Left forelimb (tissue), 1 donor: ENCODE results near the gene TRIM8.

Experiments
- DNase-seq: peaks from one replicate; pipeline ENCODE4 v3.0.0-alpha.2; 2018; ENCODE audit warnings: low spot score

Gene TRIM8

DNA sequence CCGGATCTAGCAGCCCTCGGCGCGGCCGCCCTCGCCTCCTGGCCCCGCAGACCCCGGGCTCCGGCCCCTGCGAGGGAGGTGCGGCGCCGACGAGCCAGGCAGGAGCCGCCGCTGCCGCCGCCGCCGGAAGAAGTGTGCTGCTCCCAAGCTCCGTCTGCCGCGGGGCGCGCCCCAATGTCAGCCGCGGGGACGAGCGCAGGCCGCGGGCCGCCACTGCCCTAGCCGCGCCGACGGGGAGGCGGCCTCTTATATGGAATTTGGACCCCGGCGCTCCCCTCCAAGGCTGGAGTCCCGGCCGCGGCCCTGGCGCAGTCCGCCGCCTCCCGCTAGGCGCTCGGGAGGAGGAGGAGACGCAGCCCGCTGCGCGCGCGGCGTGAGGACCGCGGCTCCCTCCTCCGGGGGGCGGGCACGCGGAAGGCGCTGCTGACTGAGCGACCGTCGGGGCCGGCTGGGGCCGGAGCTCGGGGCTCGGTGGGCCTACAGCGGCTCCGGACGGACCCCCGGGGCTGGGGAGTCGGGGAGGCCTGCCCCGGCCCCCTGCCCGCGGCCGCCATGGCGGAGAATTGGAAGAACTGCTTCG is at the start of gene TRIM8:
TRIM8 (plus strand) TSS at position 414 of the 580 bp plus-strand sequence; CDS start at position 553, 139 bp downstream.
- peak; percentile 81 for DNase-seq

- no peak for DNase-seq
These were observed 49.0 kb upstream of the TRIM8 start for GRCh38 chr10:102595293-102595692.

- no peak for DNase-seq
These were observed 48.4 kb upstream of the TRIM8 start for GRCh38 chr10:102595897-102596296.

DNA sequence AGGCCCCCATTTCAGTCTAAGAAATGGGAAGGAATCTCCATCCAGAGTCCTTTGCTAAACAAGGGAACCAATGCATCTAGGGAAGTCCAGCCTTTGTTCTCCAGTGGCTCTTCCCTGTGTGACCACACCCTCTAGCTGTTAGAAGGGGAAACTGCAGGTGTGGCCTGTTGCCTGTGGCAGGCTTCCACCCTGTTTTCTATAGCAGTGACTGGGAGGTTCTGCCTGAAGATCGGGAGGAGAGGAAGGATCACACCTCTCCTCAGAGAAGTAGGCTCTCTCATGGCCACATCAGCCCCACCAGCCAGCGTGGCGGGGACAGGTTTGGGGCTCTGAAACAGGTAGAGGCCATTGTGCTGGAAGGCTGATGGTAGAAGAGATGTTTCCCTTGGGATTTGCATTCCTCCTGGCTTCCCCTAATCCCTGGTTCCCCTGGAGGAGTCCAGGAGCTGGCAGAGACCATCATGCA is 47.7 kb upstream of the TRIM8 start:
- no peak for DNase-seq

GRCh38 chr10:102597131-102597991 is 46.9 kb upstream of the TRIM8 start:
- no peak for DNase-seq

DNA sequence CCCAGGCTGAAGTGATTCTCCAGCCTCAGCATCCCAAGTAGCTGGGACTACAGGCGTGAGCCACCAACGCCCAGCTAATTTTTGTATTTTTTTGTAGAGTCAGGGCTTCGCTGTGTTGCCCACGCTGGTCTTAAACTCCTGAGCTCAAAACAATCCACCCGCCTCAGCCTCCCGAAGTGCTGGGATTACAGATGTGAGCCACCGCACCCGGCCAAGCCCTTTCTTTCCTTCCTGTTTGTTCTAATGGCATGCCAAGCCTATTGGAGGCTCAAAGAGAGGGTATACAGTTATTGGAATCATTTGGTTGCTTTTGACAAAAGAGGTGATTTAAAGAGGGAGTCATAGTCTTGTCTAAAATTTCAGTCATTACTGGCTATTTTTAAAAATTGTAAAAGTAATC is 46.0 kb upstream of the TRIM8 start:
- DNase-seq: no peak

DNA sequence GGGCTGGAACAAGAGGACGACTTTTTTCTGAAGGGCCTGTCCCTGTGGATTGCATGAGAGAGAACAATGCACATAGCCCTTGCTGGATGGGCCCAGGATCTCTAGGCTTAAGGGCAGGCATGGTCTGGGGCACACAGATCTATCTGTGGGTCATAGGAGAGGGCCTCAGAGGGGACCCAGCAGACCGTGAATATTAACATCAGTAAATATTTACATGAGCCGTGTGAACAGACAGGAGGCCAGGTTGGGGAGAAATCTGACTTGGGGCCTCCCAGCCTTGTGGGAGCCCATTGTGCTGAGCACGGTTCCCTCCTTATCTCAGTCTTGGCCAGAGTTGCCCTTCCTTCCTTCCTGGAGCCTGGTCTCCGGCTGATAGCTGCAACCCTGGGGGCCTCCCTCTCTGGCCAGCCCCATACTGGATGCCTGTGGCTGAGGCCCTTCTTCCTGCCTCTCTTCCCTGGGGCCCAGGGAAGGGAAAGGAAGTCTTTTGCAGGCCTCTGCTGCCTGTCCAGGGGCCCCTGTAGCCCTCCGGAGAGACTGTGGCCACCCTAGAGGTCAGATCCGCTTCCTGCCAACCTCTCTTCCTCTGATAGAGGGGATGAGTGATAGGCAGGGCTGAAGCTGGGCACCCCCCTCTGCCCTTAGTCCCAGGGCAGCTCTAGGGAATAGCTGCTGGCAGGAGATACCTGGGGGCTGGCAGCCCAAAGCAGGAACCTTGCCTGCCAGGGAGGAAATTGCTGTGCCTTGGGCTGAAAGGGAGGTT is 44.5 kb upstream of the TRIM8 start:
- no peak for DNase-seq

GRCh38 chr10:102600816-102601215 is 43.5 kb upstream of the TRIM8 start:
- DNase-seq: no peak

- no peak for DNase-seq
These were observed 42.6 kb upstream of the TRIM8 start for GRCh38 chr10:102601639-102602038.

DNA sequence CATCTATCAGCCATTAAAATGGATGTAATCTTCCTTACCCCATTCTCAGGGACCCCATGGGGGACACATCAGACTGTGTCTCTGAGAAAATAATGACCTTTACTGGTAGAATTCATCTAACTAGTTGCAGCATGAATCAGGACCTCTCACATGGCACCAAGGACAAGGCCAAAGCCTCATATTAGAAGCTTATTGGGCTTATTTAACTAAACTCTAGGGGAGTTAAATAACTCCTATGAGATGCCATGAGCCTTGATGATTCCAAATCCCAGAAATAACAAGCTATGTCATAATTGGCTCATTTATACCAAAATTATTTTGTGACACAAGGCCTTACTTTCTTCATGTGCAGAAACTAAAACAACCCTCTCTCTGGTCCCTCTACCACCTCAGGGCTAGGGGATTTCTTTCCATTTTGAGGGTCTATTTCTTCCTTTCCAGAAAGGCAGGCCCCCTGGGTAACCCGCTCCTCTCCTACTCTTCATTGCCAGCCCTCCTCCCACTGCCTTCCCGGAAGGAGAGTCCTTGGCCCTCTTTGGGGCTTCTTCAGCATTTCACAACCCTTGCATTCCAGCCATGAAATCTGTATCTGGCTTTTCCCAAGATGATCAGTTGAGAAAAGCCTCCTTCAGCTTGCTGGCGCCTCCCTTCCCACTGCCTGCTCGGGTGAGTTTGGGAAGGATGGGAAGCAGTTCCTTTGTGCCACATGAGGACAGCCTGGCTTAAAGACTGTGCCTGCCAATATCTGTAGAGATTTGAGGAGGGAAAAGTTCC is 41.8 kb upstream of the TRIM8 start:
- DNase-seq: no peak

GRCh38 chr10:102603946-102604345 is 40.3 kb upstream of the TRIM8 start:
- no peak for DNase-seq

- DNase-seq: no peak
These were observed 39.8 kb upstream of the TRIM8 start for GRCh38 chr10:102604439-102604841.

DNA sequence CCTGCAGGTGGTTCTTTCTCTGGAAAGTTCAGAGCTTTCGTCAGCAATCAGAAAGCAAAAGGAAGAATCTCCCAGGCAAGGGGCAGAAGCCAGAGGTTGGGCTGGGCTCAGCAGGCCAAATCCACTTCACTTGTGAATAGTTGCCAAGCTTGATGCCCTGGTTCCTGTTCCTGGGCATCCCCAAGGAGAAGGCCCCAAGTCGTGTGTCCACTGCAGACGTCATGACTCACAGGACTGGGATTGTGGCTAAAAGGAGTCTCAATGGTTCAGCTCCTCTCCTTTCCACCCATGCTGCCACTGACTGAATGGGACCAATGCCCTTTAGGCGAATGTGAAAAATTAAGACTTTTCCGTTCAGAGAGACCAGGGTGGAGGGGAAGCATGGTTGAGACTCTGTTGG is 38.6 kb upstream of the TRIM8 start:
- DNase-seq: no peak

DNA sequence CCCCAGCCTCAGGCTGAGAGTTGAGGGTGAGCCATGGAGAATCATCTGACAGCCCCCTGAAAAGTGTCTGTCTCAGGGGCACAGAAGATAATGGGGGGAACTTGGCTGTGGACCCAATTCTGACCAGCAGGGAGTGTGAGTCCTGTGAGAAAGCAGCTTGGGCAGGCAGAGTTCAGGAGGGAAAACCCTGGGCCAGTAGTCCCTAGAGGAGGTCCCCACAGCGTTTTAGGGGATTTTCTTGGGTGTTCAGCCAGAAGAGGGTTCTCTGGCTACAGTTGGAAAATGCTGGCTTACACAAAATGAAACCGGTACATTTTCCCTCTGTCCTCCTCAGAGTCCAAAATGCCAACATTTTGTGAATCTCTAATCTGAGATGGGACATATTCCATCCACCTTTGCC is 35.8 kb upstream of the TRIM8 start:
- no peak for DNase-seq

DNA sequence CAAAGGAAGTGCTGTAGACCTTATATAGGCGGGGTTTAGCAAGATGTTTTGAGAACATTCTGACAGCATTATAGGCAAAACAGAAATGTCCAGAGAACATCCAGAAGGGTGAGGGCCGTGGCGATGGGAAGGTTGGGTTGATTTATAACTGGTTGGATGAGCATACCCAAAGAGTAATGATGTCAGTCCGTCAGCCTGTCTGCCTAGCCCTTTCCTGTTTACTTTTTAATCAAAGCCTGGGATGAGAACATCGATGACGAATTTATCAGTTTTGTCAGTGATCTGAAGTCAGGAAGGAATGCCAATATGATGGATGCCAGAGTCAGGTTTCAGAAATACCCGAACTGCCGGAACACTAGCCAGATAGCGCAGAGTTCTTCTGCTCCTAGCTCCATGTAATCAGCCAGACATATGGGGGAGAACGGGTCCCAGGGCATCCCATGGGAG is 33.8 kb upstream of the TRIM8 start:
- no peak for DNase-seq

GRCh38 chr10:102611514-102612087 is 32.7 kb upstream of the TRIM8 start:
- DNase-seq: no peak

DNA sequence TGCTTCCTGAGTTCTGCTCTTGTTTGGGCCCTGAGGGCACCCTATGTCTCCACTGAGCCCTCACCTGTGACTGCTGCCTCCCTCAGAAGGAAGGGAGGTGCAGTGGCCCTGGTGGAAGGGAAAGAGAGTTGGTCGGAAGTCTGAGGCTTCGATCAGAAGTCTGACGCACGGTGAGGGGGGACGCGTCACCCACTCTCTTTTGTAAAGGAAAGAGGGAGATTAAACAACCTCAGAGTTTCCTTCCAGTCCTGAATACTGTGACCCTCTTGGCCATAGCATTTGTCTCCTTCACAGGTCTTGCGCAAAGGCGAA is 31.4 kb upstream of the TRIM8 start:
- DNase-seq: no peak

GRCh38 chr10:102613286-102613685 is 31.0 kb upstream of the TRIM8 start:
- no peak for DNase-seq

GRCh38 chr10:102613785-102614184 is 30.5 kb upstream of the TRIM8 start:
- DNase-seq: no peak

GRCh38 chr10:102614888-102615287 is 29.4 kb upstream of the TRIM8 start:
- no peak for DNase-seq

DNA sequence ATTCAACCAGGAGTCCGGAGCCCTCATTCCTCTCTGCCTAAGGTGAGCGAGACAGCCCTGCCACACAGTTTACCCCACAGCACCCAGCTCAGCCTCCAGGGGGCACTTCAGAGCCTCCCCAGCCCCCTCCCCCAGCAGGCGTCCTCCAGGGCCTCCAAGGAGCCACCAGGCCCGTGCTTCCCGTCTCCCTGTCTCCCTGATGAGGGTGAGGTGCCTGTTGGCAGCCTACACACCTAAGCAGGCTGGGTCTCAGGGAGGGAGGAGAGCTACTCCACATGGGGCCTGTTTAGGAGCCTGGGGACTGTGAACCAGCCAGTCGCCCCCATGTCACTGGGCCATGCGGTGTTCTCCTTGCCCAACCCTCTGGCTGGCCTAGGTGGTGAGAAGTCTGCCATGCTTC is 28.9 kb upstream of the TRIM8 start:
- no peak for DNase-seq
